Lower leg skin (tissue), 4 donors: Measurements from ENCODE around the gene GSK3B. TPM values are rescaled to one million over a fixed set of nuclear protein-coding genes. Genes with fewer than 3 reads are reported as not detected.

Experiments
- DNase-seq, 2 donors: peaks; one replicate each; pipeline ENCODE4 v3.0.0-alpha.2; 2019; ENCODE audit warnings: low spot score in 2 of 2
- H3K4me3 ChIP-seq: fragments of 200-600 bp; sonication (generic); 2 replicates; pipeline ENCODE4 v1.5.1; 2017; ENCODE audit warnings: mild to moderate bottlenecking, low read depth; ENCODE audit not compliant: poor library complexity, severe bottlenecking
- CTCF ChIP-seq, 3 donors: fragments of 450-650 bp; IDR thresholded peaks; one replicate each; pipeline ENCODE4 v1.5.1; 2016; ENCODE audit warnings: antibody characterized with exemption in 3 of 3, mild to moderate bottlenecking in 3 of 3, moderate library complexity in 2 of 3
- POLR2A ChIP-seq, 2 donors: fragments of 450-650 bp; IDR thresholded peaks; one replicate each; pipeline ENCODE4 v1.6.1; 2016 to 2017; ENCODE audit warnings: antibody characterized with exemption in 2 of 2, mild to moderate bottlenecking in 1 of 2, moderate library complexity in 1 of 2
- WGBS, 2 donors: methylation state at CpG; one replicate each; pipeline ENCODE4 v1.1.5; 2018; 5-methylcytosine and 5-hydroxymethylcytosine counted together
- intact Hi-C: fragments of 100-400 bp; cut with DNase I; formaldehyde crosslinking; loops from one replicate; pipeline ENCODE4 v1.15.0; 2023; ENCODE audit warnings: low total_unique reads
- total RNA-seq, 4 donors: library from RNA; depleted of rRNA; stranded (reverse); fragments of >200 nt; gene quantifications; one replicate each; pipeline ENCODE4 v1.1.0, GENCODE V29; 2016

Gene GSK3B
- total RNA-seq, 4 donors from 2014 or later = 37.3 to 48.7 (median 46.0) TPM

GRCh38 chr3:119872773-119873172 is 221.5 kb downstream of the GSK3B start:
- DNase-seq = no peak
- WGBS, 2 donors = 93 to 100% methylated on average over 2 of the region's 2 CpGs
- no peak overlapping the region for H3K4me3 ChIP-seq
- intact Hi-C loops = no loop called here
- TF ChIP-seq CTCF (IDR thresholded peaks at IDR 0.05) (no peak), POLR2A (IDR thresholded peaks at IDR 0.05) (no peak)

GRCh38 chr3:119871571-119871970 is 222.7 kb downstream of the GSK3B start:
- no peak overlapping the region for H3K4me3 ChIP-seq
- TF ChIP-seq POLR2A (IDR thresholded peaks at IDR 0.05) (no peak), CTCF (IDR thresholded peaks at IDR 0.05) (no peak)
- no peak for DNase-seq
- intact Hi-C loops = no loop called here
- 83 to 92% methylated on average over 1 of the region's 1 CpG for WGBS, 2 donors

- TF ChIP-seq POLR2A (IDR thresholded peaks at IDR 0.05) (no peak), CTCF (IDR thresholded peaks at IDR 0.05) (no peak)
- intact Hi-C loops = no loop called here
- DNase-seq = no peak
- no peak overlapping the region for H3K4me3 ChIP-seq
These were observed 223.7 kb downstream of the GSK3B start for GRCh38 chr3:119870512-119870911.

DNA sequence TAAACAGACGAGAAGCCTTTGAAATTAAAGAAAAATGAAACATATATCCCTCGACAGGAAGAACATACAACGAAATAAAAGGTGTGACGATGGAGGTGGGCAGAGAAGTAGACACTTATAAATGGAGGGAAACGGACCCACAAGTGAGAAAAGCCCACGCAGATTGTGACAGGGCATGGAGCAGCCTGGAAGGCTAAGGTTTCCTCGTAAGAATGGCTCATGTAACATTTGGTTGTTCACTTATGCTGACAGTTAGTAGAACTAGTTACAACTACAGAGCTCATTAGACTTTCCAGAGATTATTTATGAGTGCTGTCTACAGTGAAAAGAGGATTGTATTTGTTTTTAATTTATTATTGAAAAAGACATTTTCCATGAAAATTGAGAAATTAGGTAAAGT is 229.8 kb downstream of the GSK3B start:
- TF ChIP-seq CTCF (IDR thresholded peaks at IDR 0.05) = no peak
- TF ChIP-seq POLR2A (IDR thresholded peaks at IDR 0.05) = no peak
- DNase-seq = no peak
- intact Hi-C loops = no loop called here
- H3K4me3 ChIP-seq = no peak overlapping the region
- WGBS, 2 donors = 91 to 94% methylated on average over 7 of the region's 7 CpGs

GRCh38 chr3:119862616-119863015 is 231.6 kb downstream of the GSK3B start:
- DNase-seq = no peak
- intact Hi-C loops = no loop called here
- WGBS, 2 donors = 88 to 96% methylated on average over 2 of the region's 2 CpGs
- H3K4me3 ChIP-seq = no peak overlapping the region
- TF ChIP-seq POLR2A (IDR thresholded peaks at IDR 0.05) = no peak
- TF ChIP-seq CTCF (IDR thresholded peaks at IDR 0.05) = no peak

DNA sequence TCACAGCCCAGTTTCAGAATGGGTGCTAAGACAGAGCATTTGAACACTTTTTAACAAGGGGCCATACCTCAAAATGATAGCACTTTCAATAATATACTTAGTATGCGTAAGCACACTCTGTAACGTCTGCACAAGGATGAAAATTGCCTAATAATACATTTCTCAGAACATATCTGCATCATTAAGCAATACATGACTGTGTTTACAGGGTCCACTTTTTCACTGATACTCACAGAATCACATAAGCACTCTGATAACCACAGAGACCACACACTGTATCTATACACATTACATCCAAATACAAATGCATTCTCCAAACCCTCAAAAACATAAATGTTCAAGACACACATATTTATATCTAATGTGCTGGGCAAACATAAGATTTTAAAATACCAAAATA is 232.6 kb downstream of the GSK3B start:
- intact Hi-C loops = no loop called here
- TF ChIP-seq CTCF (IDR thresholded peaks at IDR 0.05) (no peak), POLR2A (IDR thresholded peaks at IDR 0.05) (no peak)
- 97% methylated on average over 2 of the region's 2 CpGs for WGBS, 2 donors
- H3K4me3 ChIP-seq = no peak overlapping the region
- no peak for DNase-seq
